Esophagus muscularis mucosa (tissue), 4 donors: ENCODE results near the gene EFCAB8. TPM values are rescaled to one million over a fixed set of nuclear protein-coding genes. Genes with fewer than 3 reads are reported as not detected.
"Not testable (repeated sequence)": the region's sequence is repeated elsewhere in the genome, so short reads cannot be mapped to it uniquely, and the experiment has no call there.

Experiments
- DNase-seq: peaks from one replicate; pipeline ENCODE4 v3.0.0-alpha.2; 2017; ENCODE audit errors: extremely low spot score
- H3K27ac ChIP-seq, 4 donors: fragments of 200-600 bp; sonication (generic); replicated peaks in 1 of 4; 1 replicate in 3 of 4; 2 replicates in 1 of 4; pipeline ENCODE4 v1.5.1; 2016 to 2019; ENCODE audit warnings: mild to moderate bottlenecking in 1 of 4
- H3K27me3 ChIP-seq, 4 donors: fragments of 200-600 bp; sonication (generic); one replicate each; pipeline versions ENCODE4 v1.5.1 to v1.6.0; 2016 to 2019
- H3K36me3 ChIP-seq, 4 donors: fragments of 200-600 bp; sonication (generic); one replicate each; pipeline ENCODE4 v1.5.1; 2016 to 2019
- H3K4me1 ChIP-seq, 4 donors: fragments of 200-600 bp; sonication (generic); one replicate each; pipeline ENCODE4 v1.5.1; 2016 to 2019
- H3K4me3 ChIP-seq, 4 donors: fragments of 200-600 bp; sonication (generic); 1 replicate in 2 of 4; 2 replicates in 2 of 4; pipeline ENCODE4 v1.5.1; 2016 to 2019; ENCODE audit warnings: mild to moderate bottlenecking in 4 of 4, moderate library complexity in 1 of 4
- H3K9me3 ChIP-seq, 4 donors: fragments of 200-600 bp; sonication (generic); 1 replicate in 3 of 4; 2 replicates in 1 of 4; pipeline ENCODE4 v1.5.1; 2016 to 2019
- EP300 ChIP-seq: sonication (generic); formaldehyde crosslinking; IDR thresholded peaks from one replicate; pipeline ENCODE4 v1.6.1; 2017; ENCODE audit warnings: antibody characterized with exemption
- POLR2A ChIP-seq: fragments of 450-650 bp; IDR thresholded peaks from one replicate; pipeline ENCODE4 v1.6.1; 2017; ENCODE audit warnings: antibody characterized with exemption, moderate library complexity, mild to moderate bottlenecking, low read depth
- POLR2AphosphoS5 ChIP-seq, 2 donors: sonication (generic); formaldehyde crosslinking; IDR thresholded peaks; one replicate each; pipeline ENCODE4 v1.6.1; 2017; ENCODE audit warnings: antibody characterized with exemption in 2 of 2
- WGBS: methylation state at CpG from one replicate; pipeline ENCODE4 v1.1.5; 2018; 5-methylcytosine and 5-hydroxymethylcytosine counted together
- intact Hi-C: fragments of 100-400 bp; cut with DNase I; formaldehyde crosslinking; loops from one replicate; pipeline ENCODE4 v1.15.1; 2023
- total RNA-seq, 4 donors: library from RNA; depleted of rRNA; stranded (reverse); fragments of >200 nt; gene quantifications; one replicate each; pipeline versions ENCODE4 v1.1.0 to v1.2.1, GENCODE V29; 2016
- TF ChIP-seq, protein P1 (sequence below), 3 experiments: fragments of 200-600 bp in 2 of 3; fragments of 450-650 bp in 1 of 3; sonication (generic) in 2 of 3; IDR thresholded peaks; one replicate each; pipeline ENCODE4 v1.5.1; 2017 to 2019; ENCODE audit warnings: antibody characterized with exemption in 3 of 3, mild to moderate bottlenecking in 2 of 3, moderate library complexity in 1 of 3

The EFCAB8 gene
- total RNA-seq, 4 donors from 2014 or later: 0.17 to 0.92 TPM; not detected in 2

DNA sequence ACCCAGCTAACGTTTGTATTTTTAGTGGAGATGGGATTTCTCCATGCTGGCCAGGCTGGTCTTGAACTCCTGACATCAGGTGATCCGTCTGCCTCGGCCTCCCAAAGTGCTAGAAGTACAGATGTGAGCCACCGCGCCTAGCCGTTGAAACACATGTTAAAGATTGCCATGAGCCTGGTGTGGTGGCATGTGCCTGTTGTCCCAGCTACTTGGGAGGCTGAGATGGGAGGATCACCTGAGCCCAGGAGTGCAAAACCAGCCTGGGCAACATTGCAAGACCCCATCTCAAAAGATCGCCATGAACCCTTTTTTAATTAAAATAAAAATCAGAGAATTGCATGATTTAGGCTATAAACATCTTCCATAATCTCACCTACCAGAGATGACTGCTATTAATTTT is 2.7 kb downstream of the EFCAB8 start:
- intact Hi-C loops: no loop called here

DNA sequence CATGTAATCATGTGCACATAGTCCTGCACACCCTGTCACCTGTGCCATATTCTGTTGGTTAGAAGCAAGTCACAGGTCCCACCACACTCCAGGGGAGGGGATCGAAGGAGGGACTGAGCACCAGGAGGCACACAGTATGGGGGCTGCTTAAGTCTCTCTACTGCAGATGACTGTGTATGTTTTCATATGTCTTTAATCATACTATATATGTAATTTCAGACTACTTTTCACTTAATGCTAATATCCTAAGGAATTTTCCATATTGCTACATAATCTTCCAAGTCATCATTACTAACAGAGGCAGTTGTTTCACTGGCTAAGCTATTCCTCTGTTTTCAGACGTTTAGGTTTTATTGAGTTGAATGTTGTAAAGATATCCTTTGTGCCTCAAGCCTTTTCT is 10.8 kb downstream of the EFCAB8 start:
- Histone ChIP-seq H3K27ac (no peak overlapping the region), H3K27me3 (no peaks in the 10 kb centered on the region), H3K36me3 (no peaks in the 10 kb centered on the region), H3K4me1 (no peaks in the 10 kb centered on the region), H3K9me3 (no peaks in the 10 kb centered on the region), H3K4me3 (no peak overlapping the region)
- TF ChIP-seq EP300 (no peak), POLR2A (no peak), POLR2AphosphoS5 (IDR thresholded peaks at IDR 0.05) (no peak)
- TF ChIP-seq, protein P1, sequence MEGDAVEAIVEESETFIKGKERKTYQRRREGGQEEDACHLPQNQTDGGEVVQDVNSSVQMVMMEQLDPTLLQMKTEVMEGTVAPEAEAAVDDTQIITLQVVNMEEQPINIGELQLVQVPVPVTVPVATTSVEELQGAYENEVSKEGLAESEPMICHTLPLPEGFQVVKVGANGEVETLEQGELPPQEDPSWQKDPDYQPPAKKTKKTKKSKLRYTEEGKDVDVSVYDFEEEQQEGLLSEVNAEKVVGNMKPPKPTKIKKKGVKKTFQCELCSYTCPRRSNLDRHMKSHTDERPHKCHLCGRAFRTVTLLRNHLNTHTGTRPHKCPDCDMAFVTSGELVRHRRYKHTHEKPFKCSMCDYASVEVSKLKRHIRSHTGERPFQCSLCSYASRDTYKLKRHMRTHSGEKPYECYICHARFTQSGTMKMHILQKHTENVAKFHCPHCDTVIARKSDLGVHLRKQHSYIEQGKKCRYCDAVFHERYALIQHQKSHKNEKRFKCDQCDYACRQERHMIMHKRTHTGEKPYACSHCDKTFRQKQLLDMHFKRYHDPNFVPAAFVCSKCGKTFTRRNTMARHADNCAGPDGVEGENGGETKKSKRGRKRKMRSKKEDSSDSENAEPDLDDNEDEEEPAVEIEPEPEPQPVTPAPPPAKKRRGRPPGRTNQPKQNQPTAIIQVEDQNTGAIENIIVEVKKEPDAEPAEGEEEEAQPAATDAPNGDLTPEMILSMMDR (IDR thresholded peaks at IDR 0.05): no peak
- intact Hi-C loops: no loop called here
- DNase-seq: no peak
- WGBS: 76% methylated on average over 2 of the region's 2 CpGs

More for the DNA sequence above, 2.7 kb downstream of the EFCAB8 start:
- Histone ChIP-seq H3K4me1 (no peaks in the 10 kb centered on the region), H3K4me3 (no peak overlapping the region), H3K9me3 (no peaks in the 10 kb centered on the region), H3K27me3 (no peaks in the 10 kb centered on the region), H3K36me3 (peaks cover under 1 to 24% (median 5%) of the 10 kb centered on the region in 4 donors), H3K27ac (no peak overlapping the region)
- no peak for TF ChIP-seq EP300
- no peak for DNase-seq
- WGBS: 80% methylated on average over 2 of the region's 7 CpGs

DNA sequence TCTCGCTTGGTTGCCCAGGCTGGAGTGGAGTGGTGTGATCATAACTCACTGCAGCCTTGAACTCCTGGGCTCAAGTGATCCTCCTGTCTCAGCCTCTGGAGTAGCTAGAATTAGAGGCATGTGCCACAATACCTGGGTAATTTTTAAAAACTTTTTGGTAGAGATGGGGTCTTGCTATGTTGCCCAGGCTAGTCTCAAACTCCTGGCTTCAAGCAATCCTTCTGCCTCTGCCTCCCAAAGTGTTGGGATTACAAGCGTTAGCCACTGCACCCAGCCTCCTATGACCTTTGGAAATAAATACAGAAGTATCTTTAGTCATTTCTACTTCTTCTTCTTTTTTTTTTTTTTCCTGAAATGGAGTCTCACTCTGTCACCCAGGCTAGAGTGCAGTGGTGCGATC is 11.8 kb downstream of the EFCAB8 start:
- H3K9me3 ChIP-seq, intact Hi-C loops, H3K4me1 ChIP-seq, H3K27me3 ChIP-seq, DNase-seq, H3K36me3 ChIP-seq, H3K27ac ChIP-seq, H3K4me3 ChIP-seq: not testable (repeated sequence)
- WGBS: 85% methylated on average over 3 of the region's 3 CpGs

DNA sequence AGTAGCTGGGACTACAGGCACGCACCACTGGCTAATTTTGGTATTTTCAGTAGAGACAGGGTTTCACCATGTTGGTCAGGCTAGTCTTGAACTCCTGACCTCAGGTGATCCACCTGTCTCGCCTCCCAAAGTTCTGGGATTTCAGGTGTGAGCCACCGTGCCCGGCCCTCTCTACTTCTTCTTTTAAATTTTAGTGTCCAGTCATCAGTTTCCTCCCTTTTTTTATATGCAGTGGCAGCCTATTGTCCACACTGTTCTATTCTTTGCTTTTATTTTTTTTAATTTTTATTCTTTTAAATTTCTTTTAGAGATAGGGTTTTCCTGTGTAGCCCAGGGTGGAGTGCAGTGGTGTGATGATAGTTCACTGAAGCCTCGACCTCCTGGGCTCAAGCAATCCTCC is 12.3 kb downstream of the EFCAB8 start:
- Histone ChIP-seq H3K4me1 (no peaks in the 10 kb centered on the region), H3K4me3 (no peak overlapping the region), H3K27ac (no peak overlapping the region), H3K9me3 (no peaks in the 10 kb centered on the region), H3K27me3 (no peaks in the 10 kb centered on the region), H3K36me3 (no peaks in the 10 kb centered on the region)
- DNase-seq: no peak
- intact Hi-C loops: no loop called here
- 88% methylated on average over 5 of the region's 5 CpGs for WGBS
- no peak for TF ChIP-seq EP300
- no peak for TF ChIP-seq POLR2AphosphoS5 (IDR thresholded peaks at IDR 0.05)
- TF ChIP-seq, protein P1 (IDR thresholded peaks at IDR 0.05): no peak
- TF ChIP-seq POLR2A: no peak

DNA sequence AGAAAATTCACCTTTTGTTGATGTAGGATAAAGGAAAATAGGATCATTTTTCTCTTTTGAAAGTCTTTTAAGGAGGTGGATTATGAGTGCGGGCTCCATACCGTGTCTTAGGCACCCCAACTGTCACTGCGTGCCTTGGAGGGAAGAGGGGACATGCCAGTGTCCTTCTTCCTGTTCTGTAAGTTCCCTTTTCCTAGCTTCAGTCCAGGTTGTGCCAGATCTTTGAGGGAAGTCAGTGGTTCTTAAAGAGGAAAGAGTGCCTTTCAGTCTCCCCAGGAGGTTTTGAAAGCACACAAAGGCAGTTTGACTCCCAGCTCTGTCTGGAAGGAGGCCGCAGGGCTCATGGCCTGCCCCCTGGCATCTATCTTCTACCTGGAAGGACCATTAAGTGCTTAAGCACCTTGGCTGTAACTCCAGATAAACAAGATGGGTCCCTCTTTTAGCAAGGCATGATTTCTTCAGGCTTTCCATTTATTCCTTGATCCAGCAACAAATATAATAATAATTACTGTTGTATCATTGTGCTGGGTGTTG is 13.0 kb downstream of the EFCAB8 start:
- 66% methylated on average over 4 of the region's 4 CpGs for WGBS
- H3K4me3 ChIP-seq: no peak overlapping the region
- H3K9me3 ChIP-seq: no peaks in the 10 kb centered on the region
- intact Hi-C loops: no loop called here
- no peaks in the 10 kb centered on the region for H3K36me3 ChIP-seq
- H3K27ac ChIP-seq: no peak overlapping the region
- no peaks in the 10 kb centered on the region for H3K4me1 ChIP-seq
- no peaks in the 10 kb centered on the region for H3K27me3 ChIP-seq
- no peak for TF ChIP-seq EP300
- TF ChIP-seq, protein P1 (IDR thresholded peaks at IDR 0.05): no peak
- no peak for TF ChIP-seq POLR2A
- no peak for TF ChIP-seq POLR2AphosphoS5 (IDR thresholded peaks at IDR 0.05)
- no peak for DNase-seq

DNA sequence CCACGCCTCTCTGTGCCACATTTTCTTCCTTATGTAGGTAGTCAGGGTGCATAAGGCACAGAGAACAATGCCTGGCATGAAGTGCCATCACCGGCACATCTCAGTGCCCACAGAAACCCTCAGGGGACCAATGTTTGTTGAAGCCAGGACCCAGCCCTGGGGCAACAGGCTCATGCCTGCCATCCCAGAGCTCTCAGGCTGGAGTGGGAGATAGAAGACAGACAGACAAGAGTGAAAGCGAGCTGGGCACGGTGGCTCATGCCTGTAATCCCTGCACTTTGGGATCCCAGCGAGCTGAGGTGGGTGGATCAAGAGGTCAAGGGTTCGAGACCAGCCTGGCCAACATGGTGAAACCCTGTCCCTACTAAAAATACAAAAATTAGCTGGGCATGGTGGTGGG is 13.5 kb downstream of the EFCAB8 start:
- WGBS: 91% methylated on average over 5 of the region's 6 CpGs
- Histone ChIP-seq H3K4me1 (no peaks in the 10 kb centered on the region), H3K36me3 (no peaks in the 10 kb centered on the region), H3K27ac (no peak overlapping the region), H3K4me3 (no peak overlapping the region), H3K27me3 (no peaks in the 10 kb centered on the region), H3K9me3 (no peaks in the 10 kb centered on the region)
- intact Hi-C loops: no loop called here
- TF ChIP-seq EP300 (no peak), POLR2A (no peak), POLR2AphosphoS5 (IDR thresholded peaks at IDR 0.05) (no peak)
- TF ChIP-seq, protein P1 (IDR thresholded peaks at IDR 0.05): no peak
- DNase-seq: no peak
